HG03064 (cell line): Measurements from ENCODE around the gene DHDH.
A peak's percentile ranks its signal among the peaks of the same experiment; 100 is the strongest.

Experiments used
- ATAC-seq: cut with Tn5 transposase; IDR thresholded peaks from one replicate; pipeline ENCODE4 v1.9.1; 2021; ENCODE audit warnings: low read depth; ENCODE audit not compliant: unreplicated experiment

The DHDH gene

DNA sequence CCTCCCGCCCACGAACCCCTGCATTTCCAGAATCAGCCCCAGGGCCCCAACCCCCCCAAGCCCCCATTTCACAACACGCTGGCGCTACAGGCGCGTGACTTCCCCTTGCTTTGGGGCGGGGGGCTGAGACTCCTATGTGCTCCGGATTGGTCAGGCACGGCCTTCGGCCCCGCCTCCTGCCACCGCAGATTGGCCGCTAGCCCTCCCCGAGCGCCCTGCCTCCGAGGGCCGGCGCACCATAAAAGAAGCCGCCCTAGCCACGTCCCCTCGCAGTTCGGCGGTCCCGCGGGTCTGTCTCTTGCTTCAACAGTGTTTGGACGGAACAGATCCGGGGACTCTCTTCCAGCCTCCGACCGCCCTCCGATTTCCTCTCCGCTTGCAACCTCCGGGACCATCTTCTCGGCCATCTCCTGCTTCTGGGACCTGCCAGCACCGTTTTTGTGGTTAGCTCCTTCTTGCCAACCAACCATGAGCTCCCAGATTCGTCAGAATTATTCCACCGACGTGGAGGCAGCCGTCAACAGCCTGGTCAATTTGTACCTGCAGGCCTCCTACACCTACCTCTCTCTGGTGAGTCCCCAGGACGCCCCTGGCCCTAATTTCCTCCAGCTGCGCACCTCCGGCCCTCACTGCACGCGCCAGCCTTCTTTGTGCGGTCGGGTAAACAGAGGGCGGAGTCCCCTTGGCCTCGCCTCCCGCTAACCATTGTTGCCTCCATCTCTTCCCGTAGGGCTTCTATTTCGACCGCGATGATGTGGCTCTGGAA is 31.7 kb downstream of the DHDH start, which contains the start of gene FTL:
Gene FTL (plus strand): TSS at position 270 of the 766 bp plus-strand sequence. CDS start 199 bp downstream, at position 469.
- peak; percentile 31 for ATAC-seq

DNA sequence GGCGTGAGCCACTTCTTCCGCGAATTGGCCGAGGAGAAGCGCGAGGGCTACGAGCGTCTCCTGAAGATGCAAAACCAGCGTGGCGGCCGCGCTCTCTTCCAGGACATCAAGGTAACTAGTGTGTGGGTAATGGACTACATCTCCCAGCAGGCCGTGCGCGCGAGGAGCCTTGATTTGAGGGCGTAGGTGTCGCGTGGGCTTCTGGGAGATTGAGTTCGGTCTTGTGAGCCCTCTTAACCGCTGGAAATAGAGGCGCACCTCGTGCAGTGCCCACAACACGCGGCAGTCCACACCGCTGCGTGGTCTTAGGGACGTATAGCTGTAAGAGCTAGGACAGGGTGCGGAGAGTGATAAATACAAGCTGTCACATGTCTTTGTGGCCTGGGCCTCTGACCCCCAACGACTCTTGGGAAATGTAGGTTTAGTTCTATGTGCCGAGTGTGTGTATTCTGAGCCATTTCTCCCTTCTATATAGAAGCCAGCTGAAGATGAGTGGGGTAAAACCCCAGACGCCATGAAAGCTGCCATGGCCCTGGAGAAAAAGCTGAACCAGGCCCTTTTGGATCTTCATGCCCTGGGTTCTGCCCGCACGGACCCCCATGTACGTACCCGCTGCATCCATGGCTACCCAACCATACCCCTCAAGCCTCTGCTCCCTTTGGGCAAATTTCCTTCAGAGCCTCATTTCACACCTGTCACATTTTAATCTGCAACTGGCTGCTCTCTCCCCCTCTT is 32.5 kb downstream of the DHDH start:
- ATAC-seq, result no peak

DNA sequence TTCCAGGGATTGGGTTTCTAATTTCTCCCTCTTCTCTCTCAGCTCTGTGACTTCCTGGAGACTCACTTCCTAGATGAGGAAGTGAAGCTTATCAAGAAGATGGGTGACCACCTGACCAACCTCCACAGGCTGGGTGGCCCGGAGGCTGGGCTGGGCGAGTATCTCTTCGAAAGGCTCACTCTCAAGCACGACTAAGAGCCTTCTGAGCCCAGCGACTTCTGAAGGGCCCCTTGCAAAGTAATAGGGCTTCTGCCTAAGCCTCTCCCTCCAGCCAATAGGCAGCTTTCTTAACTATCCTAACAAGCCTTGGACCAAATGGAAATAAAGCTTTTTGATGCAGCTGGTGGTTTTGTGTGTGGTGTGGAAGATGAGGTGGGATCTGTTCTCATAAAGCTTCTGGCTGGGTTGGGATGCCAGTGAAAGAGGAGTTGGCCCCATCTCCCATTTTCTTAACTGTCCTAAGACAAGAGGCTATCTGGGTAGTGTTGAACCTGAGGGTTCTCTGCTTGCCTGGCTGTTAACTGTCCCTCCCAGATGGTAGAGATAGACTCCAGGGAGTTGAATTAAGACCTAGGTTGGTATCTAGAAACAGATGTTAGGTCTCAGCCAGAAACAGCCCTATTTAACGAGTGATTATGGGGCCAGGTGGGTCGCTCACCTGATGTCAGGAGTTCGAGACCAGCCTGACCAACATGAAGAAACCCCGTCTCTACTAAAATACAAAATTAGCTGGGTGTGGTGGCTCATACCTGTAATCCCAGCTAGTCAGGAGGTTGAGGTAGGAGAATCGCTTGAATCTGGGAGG is 33.2 kb downstream of the DHDH start:
- no peak for ATAC-seq

DNA sequence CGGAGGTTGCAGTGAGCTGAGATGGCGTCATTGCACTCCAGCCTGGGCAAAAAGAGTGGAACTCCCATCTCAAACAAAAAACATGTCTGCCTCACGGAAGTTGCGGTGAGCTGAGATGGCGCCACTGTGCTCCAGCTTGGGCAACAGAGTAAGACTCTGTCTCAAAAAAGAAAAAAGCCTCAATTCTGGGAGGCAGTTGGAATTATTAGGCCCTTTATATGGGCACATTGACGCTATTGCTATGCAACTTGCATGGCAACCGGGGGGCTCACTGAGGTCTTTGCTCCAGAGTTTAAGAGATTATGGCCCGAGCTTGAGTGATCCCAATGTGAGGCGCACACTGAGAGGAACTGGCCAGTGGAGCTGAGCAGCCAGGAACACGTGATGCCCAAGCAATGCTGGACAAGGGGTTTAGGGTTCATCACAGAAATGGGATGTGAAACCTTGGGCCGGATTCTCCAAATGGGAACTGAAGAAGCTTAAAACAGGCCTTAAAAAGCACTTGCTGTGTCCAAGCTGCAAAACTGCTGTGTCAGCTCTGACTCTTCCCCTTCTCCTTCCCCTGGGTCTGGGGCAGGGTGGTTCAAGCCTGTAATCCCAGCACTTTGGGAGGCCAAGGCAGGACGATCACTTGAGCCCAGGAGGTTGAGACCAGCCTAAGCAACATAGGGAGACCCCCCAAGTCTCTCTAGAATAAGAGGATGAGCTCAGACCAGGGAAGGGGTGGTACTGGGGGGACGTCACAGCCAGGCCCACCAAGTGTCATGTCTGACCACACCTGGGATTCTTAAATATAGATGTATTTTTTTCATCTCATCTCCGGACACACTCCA is 34.1 kb downstream of the DHDH start:
- no peak for ATAC-seq

DNA sequence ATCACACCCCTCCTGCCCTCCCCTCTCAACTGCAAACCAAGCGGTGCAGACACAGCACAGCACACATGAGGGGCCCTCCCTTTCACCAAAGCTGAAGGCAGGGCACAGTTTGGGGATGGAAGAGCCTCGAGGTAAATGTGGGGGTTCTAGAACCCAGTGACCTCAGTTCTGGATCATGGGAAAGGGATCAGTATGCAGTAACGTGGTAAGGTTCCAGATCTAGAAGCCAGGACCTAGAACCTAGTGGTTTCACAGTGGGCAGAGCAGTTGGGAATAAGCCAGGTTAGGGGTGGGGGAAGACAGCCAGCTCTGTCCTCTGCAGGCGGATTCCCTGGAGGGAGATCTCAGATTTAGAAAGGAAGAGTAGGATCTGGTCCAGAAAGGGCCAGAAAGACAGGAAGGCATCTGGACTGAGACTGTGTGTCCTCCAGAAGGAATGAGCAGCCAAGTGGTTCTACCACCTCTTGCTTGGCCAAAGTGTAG is 34.7 kb downstream of the DHDH start:
- ATAC-seq, result no peak

DNA sequence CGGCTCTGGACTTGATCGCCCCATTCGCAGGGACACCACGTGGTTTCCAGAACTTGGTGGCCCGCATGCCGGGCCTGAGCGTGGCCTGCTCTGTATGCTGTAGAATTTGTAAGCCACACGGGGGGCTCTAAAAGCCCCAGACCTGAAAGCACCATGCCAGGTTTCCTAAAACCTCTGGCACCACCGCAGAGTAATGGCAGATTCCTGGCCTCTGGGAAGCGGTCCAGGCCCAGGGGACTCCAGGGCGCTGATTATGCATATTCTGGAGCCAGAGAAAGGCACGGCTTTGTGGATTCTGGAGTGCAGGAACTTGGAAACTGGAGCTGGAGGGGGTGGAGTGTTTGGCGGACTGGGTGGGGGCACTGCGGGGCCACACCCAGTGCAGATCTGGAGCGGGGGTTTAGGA is 35.3 kb downstream of the DHDH start:
- no peak for ATAC-seq

DNA sequence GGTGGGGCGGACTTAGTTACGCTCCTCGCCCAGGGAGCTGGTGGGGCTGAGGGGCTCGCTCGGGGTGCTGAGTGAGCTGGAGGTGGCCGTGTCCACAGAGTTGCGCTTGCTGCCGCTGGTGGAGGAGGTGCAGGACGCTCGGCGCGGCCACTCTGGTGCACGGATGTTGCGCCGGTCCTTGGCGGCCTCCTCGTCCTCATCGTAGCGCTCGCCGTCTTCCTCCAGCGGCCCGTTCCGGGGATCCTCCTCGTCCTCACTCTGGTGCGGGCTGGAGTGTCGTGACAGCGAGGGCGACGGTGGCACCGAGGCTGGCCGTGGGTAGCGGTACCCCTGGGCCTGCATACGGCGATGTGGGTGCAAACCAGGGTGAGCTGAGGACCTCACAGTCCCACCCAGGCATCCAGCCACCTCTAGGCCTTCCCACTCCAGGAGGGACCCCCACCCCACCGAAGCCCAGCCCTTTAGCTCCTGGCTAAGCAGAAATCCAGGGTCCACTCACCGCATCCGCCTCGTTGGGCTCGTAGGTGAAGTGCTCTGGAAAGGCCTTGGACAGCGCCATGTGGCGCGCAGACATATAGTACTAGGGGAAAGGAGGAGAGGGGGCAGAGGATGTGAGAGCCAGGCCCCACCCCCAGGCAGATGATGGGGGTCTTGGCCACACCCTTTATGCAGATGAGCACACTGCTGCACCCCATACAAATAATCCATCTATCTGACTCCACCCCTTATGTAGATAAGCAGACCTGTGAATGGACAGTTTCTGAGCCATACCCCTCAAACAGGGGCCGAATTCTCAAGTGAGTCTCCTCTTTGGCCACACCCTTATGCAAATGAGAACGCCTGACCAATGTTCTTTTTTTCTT is 36.0 kb downstream of the DHDH start:
- no peak for ATAC-seq

DNA sequence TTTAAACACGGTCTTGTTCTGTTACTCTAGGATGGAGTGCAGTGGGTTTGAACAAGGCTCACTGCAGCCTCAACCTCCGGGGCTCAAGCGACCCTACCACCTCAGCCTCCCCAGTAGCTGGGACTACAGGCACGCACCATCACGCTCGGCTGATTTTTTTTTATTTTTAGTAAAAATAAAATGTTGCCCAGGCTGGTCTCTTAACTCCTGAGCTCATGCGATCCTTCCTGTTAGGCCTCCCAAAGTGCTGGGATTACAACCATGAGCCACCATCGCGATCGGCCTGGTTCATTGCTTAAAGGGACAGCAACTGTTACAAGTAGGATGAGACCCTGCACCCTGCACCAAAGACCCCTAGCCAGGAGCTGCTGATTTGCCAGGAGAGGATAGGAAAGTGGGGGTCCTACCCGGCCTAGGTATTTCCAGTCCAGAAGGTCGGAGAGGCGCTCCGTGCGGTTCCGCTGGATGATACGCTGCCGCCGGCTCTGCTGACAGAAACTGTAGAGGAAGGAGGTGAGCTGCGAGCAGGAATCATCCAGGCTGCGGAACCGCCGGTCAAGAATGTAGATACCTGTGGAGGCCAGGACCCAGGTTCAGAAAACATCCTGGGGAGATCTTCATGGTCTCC is 36.8 kb downstream of the DHDH start:
- no peak for ATAC-seq

DNA sequence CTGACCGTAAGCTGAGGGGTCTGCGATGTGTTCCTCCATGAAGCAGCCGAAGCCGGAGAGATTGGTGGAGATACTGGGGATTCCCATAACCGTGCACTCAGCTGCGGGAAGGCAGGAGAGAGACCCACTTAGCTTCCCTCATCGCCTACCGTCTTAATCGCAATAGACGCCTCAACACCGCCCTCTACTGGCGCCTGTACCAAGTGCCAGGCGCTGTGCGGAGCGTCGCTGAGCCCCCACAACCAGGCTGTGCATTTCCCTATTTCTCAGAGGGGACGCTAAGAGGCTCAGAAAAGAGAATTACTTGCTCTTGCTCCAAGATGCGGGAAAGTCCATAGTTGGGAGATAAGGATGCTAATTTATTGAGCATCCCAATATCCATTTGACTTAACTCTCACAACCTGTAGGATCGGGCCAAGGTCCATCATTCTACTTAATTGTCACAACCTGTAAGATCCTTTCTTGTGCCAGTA is 37.5 kb downstream of the DHDH start:
- ATAC-seq, result no peak

DNA sequence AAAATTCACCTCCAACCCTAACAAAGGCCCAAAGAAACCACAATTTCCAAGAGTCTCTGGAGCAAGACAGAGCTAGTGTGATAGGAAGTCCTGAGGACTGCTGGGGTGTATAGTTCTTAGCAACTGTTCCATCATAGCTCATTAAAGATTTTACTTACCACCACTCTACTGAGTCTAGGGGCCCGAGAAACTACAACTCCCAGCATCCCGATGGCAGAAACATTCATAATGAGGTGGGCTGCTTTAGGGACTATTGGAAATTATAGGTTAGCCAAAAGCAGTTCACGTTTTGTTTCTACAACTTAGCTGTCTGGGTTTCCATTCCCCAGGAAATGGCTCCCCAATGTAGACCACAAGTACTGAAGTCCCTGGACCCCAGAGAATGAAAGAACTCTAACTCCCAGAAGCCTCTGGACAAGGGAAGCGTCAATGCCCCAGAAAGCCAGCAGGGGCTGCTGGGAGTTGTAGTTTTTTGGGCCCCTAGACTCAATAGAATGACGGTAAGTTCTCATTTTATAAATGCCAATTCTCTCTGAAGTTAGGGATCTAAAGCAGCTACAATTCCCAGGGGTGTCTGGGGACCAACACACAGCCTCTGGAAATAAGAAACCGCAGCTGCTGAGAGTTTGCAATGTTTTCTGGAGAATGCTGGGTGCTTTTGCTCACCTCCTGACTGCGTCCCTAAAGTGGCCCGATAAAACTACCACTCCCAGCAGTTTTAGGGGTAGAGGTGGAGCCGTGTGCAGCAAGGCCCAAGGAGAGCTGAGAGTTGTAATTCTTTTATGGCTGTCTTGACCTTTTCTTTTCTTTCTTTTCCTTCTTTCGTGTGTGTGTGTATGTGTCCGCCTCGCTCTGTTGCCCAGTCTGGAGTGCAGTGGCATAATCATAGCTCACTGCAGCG is 42.7 kb downstream of the DHDH start:
- no peak for ATAC-seq

DNA sequence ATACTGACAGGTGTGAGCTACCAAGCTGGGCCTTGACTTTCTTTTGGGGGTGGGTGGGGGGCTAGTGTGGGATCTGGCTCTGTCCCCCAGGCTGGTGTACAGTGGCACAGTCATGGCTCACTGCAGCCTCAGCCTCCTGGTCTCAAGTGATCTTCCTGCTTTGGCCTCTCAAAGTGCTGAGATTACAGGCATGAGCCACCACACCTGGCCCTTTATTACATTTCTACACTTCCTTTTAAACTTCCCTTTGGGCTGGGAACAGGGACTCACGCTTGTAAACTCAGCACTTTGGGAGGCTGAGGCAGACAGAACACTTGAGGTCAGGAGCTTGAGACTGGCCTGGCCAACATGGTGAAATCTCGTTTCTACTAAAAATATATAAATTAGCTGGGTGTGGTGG is 43.6 kb downstream of the DHDH start:
- ATAC-seq, result no peak

DNA sequence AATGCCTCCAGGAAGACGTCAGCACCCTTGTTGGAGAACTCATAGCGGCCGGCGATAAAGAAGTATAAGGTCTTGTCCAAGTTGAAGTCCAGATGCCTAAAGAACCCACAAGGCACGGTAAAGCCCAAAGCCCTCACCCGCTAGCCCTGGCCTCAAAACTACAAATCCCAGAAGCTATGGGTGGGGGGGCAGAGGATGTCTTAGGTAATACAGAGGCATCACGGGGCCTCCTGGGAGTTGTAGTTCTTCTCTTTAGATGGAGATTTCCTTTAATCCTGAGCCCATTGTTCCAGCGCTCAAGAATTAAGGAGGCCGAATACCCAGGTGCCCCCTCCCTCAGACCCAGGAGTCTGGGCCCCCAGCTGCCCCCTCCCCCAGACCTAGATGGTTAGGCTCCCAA is 48.8 kb downstream of the DHDH start:
- no peak for ATAC-seq

DNA sequence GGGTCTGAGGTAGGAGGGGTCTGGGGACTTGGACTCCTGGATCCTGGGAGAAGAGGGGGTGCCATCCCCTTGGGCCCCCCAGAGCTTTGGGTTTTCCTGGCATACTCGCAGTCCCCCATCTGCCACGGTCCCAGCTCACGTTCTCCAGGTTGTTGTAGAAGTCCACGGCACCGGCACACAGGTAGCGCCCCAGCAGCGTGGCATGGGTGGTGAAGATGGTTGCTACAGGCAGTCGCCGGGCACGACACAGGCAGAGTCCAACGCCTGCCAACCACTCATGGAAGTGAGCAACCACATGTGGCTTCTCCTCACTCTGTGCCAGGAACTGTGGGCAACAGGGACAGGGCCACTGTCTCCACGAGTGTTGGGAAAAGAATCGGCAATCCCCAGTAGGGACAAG is 52.2 kb downstream of the DHDH start:
- no peak for ATAC-seq

DNA sequence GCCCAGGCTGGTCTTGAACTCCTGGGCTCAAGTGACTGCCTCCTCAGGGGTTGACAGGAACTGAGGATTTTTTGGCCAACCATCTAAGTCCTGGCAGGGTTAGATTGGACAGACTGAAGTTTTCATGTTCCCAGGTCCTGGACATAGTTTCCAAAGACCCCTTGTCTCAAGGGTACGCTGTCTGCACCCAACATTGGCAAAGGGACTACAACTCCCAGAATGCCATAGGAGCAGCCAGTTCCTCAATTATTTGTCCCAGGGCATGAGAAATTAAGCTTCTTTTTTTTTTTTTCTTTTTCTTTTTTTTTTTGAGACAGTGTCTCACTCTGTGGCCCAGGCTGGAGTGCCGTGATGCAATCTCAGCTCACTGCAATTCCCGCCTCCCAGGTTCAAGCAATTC is 52.7 kb downstream of the DHDH start:
- no peak for ATAC-seq

DNA sequence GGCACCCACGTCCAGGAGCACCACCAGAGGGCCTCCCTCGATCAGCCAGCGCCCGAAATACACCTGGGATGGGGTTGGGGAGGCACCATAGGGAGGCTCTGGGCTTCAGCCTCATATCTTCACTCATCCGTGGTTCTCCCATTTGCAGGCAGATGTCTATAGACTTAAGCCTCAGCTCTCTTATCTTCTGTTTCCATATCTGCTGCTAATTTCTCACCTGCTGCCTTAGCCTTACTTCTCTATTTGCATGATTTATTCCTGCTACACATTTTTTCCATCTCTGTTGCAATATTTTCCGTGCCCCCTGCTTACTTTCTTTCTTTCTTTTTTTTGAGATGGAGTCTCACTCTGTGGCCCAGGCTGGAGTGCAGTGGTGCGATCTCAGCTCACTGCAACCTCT is 53.8 kb downstream of the DHDH start:
- no peak for ATAC-seq

DNA sequence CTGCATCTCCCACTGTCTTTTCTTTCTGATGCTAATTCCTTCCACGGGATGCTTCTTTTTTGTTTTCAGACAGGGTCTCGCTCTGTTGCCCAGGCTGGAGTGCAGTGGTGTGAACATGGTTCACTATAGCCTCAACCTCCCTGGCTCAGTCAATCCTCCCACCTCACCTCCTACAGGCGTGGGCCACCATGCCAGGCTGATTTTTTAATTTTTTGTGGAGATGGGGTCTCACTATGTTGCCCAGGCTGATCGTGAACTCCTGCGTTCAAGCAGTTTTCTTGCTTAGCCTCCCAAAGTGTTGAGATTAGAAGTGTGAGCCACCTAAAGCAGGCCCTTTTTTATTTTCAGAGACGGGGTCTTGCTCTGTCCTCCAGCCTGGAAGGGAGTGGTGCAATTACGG is 54.8 kb downstream of the DHDH start:
- no peak for ATAC-seq

DNA sequence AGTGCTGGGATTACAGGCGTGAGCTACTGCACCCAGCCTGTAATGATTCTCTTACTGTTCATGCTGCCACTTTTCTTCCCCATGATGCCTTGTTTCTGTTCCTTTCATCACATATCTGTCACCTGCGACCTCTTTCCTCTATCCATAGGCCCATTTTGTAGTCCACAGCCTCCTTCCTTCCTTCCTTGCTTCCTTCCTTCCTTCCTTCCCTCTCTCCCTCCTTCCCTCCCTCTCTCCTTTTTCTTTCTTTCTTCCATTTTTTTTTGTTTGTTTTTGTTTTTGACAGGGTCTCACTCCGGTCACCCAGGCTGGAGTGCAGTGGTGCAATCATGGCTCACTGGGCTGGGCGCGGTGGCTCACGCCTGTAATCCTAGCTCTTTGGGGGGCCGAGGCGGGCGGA is 55.4 kb downstream of the DHDH start:
- no peak for ATAC-seq
